ENCODE data around the gene LRRC32.

GRCh38 chr11:76637491-76638269 is 32.9 kb downstream of the LRRC32 start:
- TF ChIP-seq CTCF (conservative IDR thresholded peaks at IDR 0.05; ENCODE audit: low read depth, low read length) (no peak), EZH2 (IDR thresholded peaks at IDR 0.05; ENCODE audit: low read length, unreplicated experiment) (no peak)

All from PC-3 (cell line).